ENCODE data around the gene URAD.

The URAD gene

DNA sequence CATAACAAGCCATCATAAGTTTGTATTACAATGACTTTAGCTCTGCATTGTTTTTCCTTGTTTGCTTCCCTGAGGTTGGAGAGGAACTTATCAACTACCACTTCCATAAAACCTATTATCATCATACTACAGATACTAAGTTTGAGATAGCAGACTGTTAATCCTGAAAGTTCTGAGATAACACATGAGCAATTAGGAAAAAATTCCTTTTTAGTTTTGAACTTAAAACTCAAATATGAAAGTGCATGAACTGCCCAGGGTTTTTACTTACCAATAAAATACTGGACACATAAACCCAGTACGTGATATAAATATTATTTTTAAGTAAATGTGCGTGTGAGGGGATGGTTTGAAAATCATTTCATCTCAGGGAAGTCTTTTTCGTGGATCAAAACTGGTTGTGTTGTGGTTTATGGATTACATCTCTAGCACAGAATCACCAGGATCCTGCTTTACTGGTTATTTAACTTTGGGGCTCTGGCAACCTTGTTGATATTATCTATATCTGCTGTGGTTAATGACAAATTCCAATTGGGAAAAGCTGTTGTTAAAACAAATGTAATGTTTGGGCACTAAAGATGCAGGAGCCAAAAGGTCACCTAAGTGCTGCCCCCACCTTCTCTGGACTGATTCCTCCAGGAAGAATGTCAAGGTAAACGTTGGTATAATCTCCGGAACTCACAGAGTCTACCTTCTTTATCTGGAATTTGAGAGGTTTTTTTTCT is 31.8 kb downstream of the URAD start:
- DNase-seq (ENCODE audit: low spot score), result no peak

GRCh38 chr13:27955014-27955591 is 33.4 kb downstream of the URAD start:
- no peak for DNase-seq (ENCODE audit: low spot score)

GRCh38 chr13:27954406-27954851 is 34.1 kb downstream of the URAD start:
- no peak for DNase-seq (ENCODE audit: low spot score)

- peak; percentile 29 for DNase-seq (ENCODE audit: low spot score)
Measured at GRCh38 chr13:27953676-27954405, 34.7 kb downstream of the URAD start.

- DNase-seq (ENCODE audit: low spot score), result no peak
Measured at GRCh38 chr13:27952876-27953675, 35.4 kb downstream of the URAD start.

GRCh38 chr13:27942972-27943371 is 45.5 kb downstream of the URAD start:
- DNase-seq (ENCODE audit: low spot score), result no peak

- no peak for DNase-seq (ENCODE audit: low spot score)
Measured at GRCh38 chr13:27933580-27934328, 54.7 kb downstream of the URAD start.

GRCh38 chr13:27933118-27933517 is 55.4 kb downstream of the URAD start:
- no peak for DNase-seq (ENCODE audit: low spot score)

GRCh38 chr13:27929868-27930267 is 58.6 kb downstream of the URAD start:
- DNase-seq (ENCODE audit: low spot score), result no peak

DNA sequence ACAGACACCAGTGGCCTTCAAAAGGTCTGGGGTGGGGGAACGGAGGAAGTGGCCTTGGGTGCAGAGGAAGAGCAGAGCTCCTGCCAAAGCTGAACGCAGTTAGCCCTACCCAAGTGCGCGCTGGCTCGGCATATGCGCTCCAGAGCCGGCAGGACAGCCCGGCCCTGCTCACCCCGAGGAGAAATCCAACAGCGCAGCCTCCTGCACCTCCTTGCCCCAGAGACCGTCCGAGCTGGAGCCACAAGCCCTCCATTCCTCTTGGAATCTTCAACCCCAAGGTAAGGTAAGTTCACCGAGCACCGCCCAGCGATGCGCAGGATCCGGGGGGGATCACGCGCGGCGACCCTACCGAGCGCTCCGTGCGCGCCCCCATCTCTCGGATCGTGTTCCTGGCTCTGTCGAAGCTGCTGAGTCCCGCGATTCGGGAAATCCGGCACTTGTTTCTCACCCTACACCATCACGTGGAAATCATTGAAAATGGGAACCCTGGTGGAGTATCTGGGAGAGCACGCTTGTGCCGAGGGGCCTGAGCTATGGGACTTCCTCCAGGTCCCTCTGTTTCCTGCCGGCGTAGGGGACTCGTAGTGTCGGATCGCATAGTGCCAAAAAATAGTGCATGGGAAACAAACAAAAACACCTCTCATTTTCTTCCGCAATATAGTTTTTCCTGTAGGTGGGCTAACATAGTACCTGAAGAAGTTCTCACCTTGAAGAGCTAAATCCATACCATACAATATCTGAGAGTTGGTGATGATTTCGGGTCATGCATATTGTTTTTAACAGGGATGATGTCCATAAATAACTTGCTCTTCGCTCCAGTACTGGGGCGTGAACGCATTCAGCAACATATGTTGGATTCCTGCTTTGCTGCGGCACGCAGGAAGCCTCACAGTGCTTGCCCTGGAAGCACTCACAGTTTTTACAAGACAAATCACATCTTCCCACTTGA is 59.4 kb downstream of the URAD start:
- no peak for DNase-seq (ENCODE audit: low spot score)

- no peak for DNase-seq (ENCODE audit: low spot score)
Measured at GRCh38 chr13:27928353-27928804, 60.1 kb downstream of the URAD start.
